Heart left ventricle (tissue), 16 donors: ENCODE results near the gene CHN1. TPM values are rescaled to one million over a fixed set of nuclear protein-coding genes. Genes with fewer than 3 reads are reported as not detected.

ENCODE experiments used
- ATAC-seq, 4 donors: fragments of 200-7000 bp; cut with Tn5 transposase; one replicate each; pipeline ENCODE4 v1.9.1; 2020 to 2022; ENCODE audit warnings: moderate library complexity in 4 of 4, mild to moderate bottlenecking in 3 of 4, moderate number of reproducible peaks in 1 of 4
- DNase-seq, 5 donors: peaks; one replicate each; pipeline ENCODE4 v3.0.0-alpha.2; 2020
- H3K27ac ChIP-seq, 12 donors: fragments of 200-600 bp; sonication (generic) in 4 of 12; one replicate each; pipeline versions ENCODE4 v1.5.0 to v1.8.0; 2016 to 2022; ENCODE audit warnings: mild to moderate bottlenecking in 2 of 12
- H3K27me3 ChIP-seq, 9 donors: fragments of 200-600 bp; sonication (generic) in 2 of 9; one replicate each; pipeline versions ENCODE4 v1.5.1 to v1.8.0; 2016 to 2022; ENCODE audit warnings: mild to moderate bottlenecking in 3 of 9
- H3K36me3 ChIP-seq, 9 donors: fragments of 200-600 bp; sonication (generic) in 2 of 9; one replicate each; pipeline versions ENCODE4 v1.5.0 to v1.8.0; 2018 to 2022; ENCODE audit warnings: mild to moderate bottlenecking in 2 of 9
- H3K4me1 ChIP-seq, 12 donors: fragments of 200-600 bp; sonication (generic) in 4 of 12; one replicate each; pipeline versions ENCODE4 v1.5.0 to v1.8.0; 2016 to 2022; ENCODE audit warnings: mild to moderate bottlenecking in 3 of 12
- H3K4me3 ChIP-seq, 12 donors: fragments of 200-600 bp; sonication (generic) in 4 of 12; one replicate each; pipeline versions ENCODE4 v1.5.0 to v1.8.0; 2017 to 2022; ENCODE audit warnings: mild to moderate bottlenecking in 9 of 12, moderate library complexity in 4 of 12
- H3K9me3 ChIP-seq, 12 donors: fragments of 200-600 bp; sonication (generic) in 4 of 12; one replicate each; pipeline versions ENCODE4 v1.5.0 to v1.8.0; 2016 to 2022; ENCODE audit warnings: mild to moderate bottlenecking in 1 of 12
- CTCF ChIP-seq, 12 donors: fragments of 200-600 bp; sonication (generic) in 4 of 12; IDR thresholded peaks; one replicate each; pipeline versions ENCODE4 v1.5.0 to v1.8.0; 2018 to 2022; ENCODE audit warnings: antibody characterized with exemption in 12 of 12, mild to moderate bottlenecking in 5 of 12
- POLR2A ChIP-seq, 2 donors: fragments of 450-650 bp; IDR thresholded peaks; one replicate each; pipeline ENCODE4 v1.6.1; 2017; ENCODE audit warnings: antibody characterized with exemption in 2 of 2, mild to moderate bottlenecking in 2 of 2, moderate library complexity in 2 of 2
- WGBS, 4 donors: extraction: QIAGEN DNeasy Blood & Tissue Kit in 2 of 4; methylation state at CpG; one replicate each; pipeline versions ENCODE4 v1.1.5 to v1.1.7; 2013 to 2018; 5-methylcytosine and 5-hydroxymethylcytosine counted together
- intact Hi-C, 10 donors: fragments of 100-400 bp; cut with DNase I; formaldehyde crosslinking; loops; one replicate each; pipeline versions ENCODE4 v1.11.1 to v1.14.2; 2022
- polyA plus RNA-seq, 2 donors: library from polyadenylated mRNA; stranded (reverse); fragments of 200-250 nt; gene quantifications; one replicate each; pipeline ENCODE4 v1.2.3, GENCODE V29; 2013
- total RNA-seq, 9 donors: library from RNA; depleted of rRNA in 2 of 9; stranded (reverse); fragments of >200 nt in 2 of 9; fragmentation: NEBNext Ultra II Directional in 3 of 9; extraction: Animal tissue kit (Norgen Biotek cat#: 25700) in 3 of 9; gene quantifications; one replicate each; pipeline versions ENCODE4 v1.1.0 to v1.2.4, GENCODE V29; 2016 to 2023
- donor health status: ischemic (EF 13 %, LVEDD 7.1; RV severe dilation, severe dysfunction).
- donor health status: healthy with polysubstance abuse.
- donor health status: DM: no; HTN: yes; CAD: no.
- donor health status: DM: no; HTN: no; CAD: no.
- donor health status: ischemic (EF 25% LVEDD 6.9; RV normal size, moderate dysfunction).
- donor health status: ischemic (EF 25% LVEDD 5.7; RV mildly dilated, moderate dysfunction).
- donor health status: healthy.
- donor health status: DM: yes; HTN: yes; CAD: no.
- donor health status: ischemic (EF 35%, LVEDD 5.7; RV mildly dilated, moderate dysfunction).
- donor health status: nonischemic (EF 11% LVEDD 7.7; RV severe dilation, severe dysfunction).
- donor health status: DM: yes; HTN: yes; CAD: no.
- donor health status: PGD.
- donor health status: ischemic (EF 29% LVEDD 5.4; RV normal size, mild dysfunction).
- donor health status: nonischemic (EF 23%, LVEDD 6.1; RV moderate dilation, normal function).

CHN1 gene
- total and polyA plus RNA-seq, 11 donors, result 6.9 to 24.3 (median 19.2) TPM

- Histone ChIP-seq H3K27ac (no peak overlapping the region), H3K36me3 (no peaks in the 10 kb centered on the region), H3K9me3 (no peaks in the 10 kb centered on the region), H3K4me1 (peaks cover 0 to 7% (median 0%) of the 10 kb centered on the region in 12 donors), H3K27me3 (no peaks in the 10 kb centered on the region), H3K4me3 (no peak overlapping the region)
- 79 to 90% (median 87%) methylated on average over 8 of the region's 8 CpGs for WGBS, 4 donors
- intact Hi-C loops, result no loop called here
- no peak for TF ChIP-seq CTCF (IDR thresholded peaks at IDR 0.05)
- TF ChIP-seq POLR2A (IDR thresholded peaks at IDR 0.05), result no peak
- DNase-seq (no peak), ATAC-seq (no peak)
These were observed 214.2 kb downstream of the CHN1 start for GRCh38 chr2:174791020-174791419.

GRCh38 chr2:174789001-174789400, 216.2 kb downstream of the CHN1 start:
- H3K27ac ChIP-seq, result no peak overlapping the region
- TF ChIP-seq POLR2A (IDR thresholded peaks at IDR 0.05) (no peak), CTCF (IDR thresholded peaks at IDR 0.05) (no peak)
- no peak for ATAC-seq
- 90 to 92% (median 90%) methylated on average over 16 of the region's 16 CpGs for WGBS, 4 donors
- no peaks in the 10 kb centered on the region for H3K36me3 ChIP-seq
- H3K4me1 ChIP-seq, result peaks cover 0 to 7% (median 0%) of the 10 kb centered on the region in 12 donors
- H3K4me3 ChIP-seq, result no peak overlapping the region
- no peak for DNase-seq
- intact Hi-C loops, result no loop called here
- no peaks in the 10 kb centered on the region for H3K27me3 ChIP-seq
- H3K9me3 ChIP-seq, result no peaks in the 10 kb centered on the region

- Histone ChIP-seq H3K4me1 (peaks cover 0 to 7% (median 0%) of the 10 kb centered on the region in 12 donors), H3K9me3 (no peaks in the 10 kb centered on the region), H3K36me3 (no peaks in the 10 kb centered on the region), H3K4me3 (no peak overlapping the region), H3K27me3 (no peaks in the 10 kb centered on the region), H3K27ac (no peak overlapping the region)
- DNase-seq (no peak), ATAC-seq (peak in 1 of 4 donors; percentile 22)
- 51 to 64% (median 60%) methylated on average over 13 to 15 of the region's 15 CpGs for WGBS, 4 donors
- intact Hi-C loops, result no loop called here
- TF ChIP-seq POLR2A (IDR thresholded peaks at IDR 0.05), result no peak
- TF ChIP-seq CTCF (IDR thresholded peaks at IDR 0.05), result no peak
These were observed 216.8 kb downstream of the CHN1 start for GRCh38 chr2:174788291-174788929.

GRCh38 chr2:174787487-174788205, 217.5 kb downstream of the CHN1 start:
- ATAC-seq, result no peak
- intact Hi-C loops, result no loop called here

More at GRCh38 chr2:174787487-174788205, 217.5 kb downstream of the CHN1 start:
- Histone ChIP-seq H3K36me3 (no peaks in the 10 kb centered on the region), H3K27me3 (no peaks in the 10 kb centered on the region), H3K4me3 (no peak overlapping the region), H3K9me3 (no peaks in the 10 kb centered on the region), H3K27ac (no peak overlapping the region), H3K4me1 (peaks cover 0 to 7% (median 0%) of the 10 kb centered on the region in 12 donors)
- no peak for DNase-seq
- 92 to 95% (median 94%) methylated on average over 5 of the region's 5 CpGs for WGBS, 4 donors
- TF ChIP-seq CTCF (IDR thresholded peaks at IDR 0.05), result no peak
- TF ChIP-seq POLR2A (IDR thresholded peaks at IDR 0.05), result no peak
